ENCODE results near the gene KLLN.
"Not testable (repeated sequence)": the region's sequence is repeated elsewhere in the genome, so short reads cannot be mapped to it uniquely, and the experiment has no call there.

Gene KLLN

DNA sequence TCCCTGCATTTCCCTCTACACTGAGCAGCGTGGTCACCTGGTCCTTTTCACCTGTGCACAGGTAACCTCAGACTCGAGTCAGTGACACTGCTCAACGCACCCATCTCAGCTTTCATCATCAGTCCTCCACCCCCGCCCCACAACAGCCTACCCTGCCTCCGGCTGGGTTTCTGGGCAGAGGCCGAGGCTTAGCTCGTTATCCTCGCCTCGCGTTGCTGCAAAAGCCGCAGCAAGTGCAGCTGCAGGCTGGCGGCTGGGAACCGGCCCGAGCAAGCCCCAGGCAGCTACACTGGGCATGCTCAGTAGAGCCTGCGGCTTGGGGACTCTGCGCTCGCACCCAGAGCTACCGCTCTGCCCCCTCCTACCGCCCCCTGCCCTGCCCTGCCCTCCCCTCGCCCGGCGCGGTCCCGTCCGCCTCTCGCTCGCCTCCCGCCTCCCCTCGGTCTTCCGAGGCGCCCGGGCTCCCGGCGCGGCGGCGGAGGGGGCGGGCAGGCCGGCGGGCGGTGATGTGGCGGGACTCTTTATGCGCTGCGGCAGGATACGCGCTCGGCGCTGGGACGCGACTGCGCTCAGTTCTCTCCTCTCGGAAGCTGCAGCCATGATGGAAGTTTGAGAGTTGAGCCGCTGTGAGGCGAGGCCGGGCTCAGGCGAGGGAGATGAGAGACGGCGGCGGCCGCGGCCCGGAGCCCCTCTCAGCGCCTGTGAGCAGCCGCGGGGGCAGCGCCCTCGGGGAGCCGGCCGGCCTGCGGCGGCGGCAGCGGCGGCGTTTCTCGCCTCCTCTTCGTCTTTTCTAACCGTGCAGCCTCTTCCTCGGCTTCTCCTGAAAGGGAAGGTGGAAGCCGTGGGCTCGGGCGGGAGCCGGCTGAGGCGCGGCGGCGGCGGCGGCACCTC is at the start of gene KLLN, which contains the start of gene PTEN:
KLLN (minus strand) TSS at position 481 of the 891 bp plus-strand sequence. CDS start 1,046 bp downstream, outside the sequence.
PTEN (plus strand) TSS at position 573 of the 891 bp plus-strand sequence. CDS start 845 bp downstream, outside the sequence.
- in situ Hi-C loops (cut with MboI; ENCODE audit: low sequenced_read_pairs), result loop anchor here (5.0 kb wide), 1 partner anchor 524 kb away; no protein-coding TSS in a partner anchor

GRCh38 chr10:87903396-87903795 is 40.1 kb upstream of the KLLN start:
- in situ Hi-C loops (cut with MboI; ENCODE audit: low sequenced_read_pairs), result not testable (repeated sequence)

- in situ Hi-C loops (cut with MboI; ENCODE audit: low sequenced_read_pairs), result not testable (repeated sequence)
These were observed 34.6 kb upstream of the KLLN start for GRCh38 chr10:87897957-87898356.

DNA sequence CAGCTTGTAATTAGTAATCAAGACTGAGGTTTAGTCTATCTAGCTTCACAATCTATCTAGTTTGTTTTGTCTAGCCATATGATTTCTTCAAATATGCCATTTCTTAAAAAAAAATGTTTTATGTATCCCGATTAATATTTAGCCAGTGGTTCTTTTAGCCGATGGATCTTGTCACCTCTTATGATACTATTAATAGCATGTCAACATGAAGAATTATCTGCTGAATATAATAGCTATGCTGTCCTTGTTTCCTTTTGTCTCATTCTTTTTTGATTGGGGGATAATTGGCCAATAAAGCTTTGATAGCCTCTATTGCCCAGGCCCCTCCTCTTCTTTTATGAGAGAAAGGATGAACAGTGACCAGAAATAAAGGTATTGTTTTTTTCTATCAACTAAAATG is 32.9 kb upstream of the KLLN start:
- in situ Hi-C loops (cut with MboI; ENCODE audit: low sequenced_read_pairs), result no loop called here

GRCh38 chr10:87895430-87895829 is 32.1 kb upstream of the KLLN start:
- in situ Hi-C loops (cut with MboI; ENCODE audit: low sequenced_read_pairs), result no loop called here

DNA sequence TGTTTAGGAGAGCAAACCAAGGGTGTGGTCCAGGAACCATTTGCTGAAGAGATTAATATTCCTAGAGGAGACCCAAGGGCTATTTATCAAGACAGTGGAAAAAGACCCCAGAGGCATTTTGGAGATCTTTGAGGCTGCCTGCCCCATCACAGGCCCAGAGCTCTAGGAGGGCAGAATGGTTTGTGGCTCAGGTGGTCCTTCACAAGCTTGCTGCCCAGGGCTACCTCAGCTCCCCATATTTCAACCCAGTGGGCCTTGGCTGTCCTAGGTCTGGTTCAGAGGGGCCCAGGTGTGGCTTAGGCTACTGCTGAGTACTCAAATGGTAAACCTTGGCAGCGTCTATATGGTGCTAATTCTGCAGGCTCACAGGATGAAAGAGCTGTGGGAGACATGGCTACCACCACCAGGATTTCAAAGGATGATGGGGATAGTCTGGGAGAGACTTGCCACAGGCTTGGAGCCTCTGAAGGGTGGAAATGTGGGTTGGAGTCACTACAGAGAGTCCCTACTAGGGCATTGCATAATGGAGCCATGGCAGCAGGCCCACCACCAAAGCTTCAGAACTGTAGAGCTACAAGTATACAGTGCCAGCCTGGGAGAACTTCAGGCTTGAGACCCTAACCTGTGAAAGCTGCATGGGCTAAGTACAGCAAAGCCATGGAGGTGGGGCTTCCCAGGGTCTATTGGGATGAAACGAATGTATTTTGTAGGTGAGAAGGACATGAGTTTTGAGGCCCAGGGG is 24.4 kb upstream of the KLLN start:
- in situ Hi-C loops (cut with MboI; ENCODE audit: low sequenced_read_pairs), result no loop called here

DNA sequence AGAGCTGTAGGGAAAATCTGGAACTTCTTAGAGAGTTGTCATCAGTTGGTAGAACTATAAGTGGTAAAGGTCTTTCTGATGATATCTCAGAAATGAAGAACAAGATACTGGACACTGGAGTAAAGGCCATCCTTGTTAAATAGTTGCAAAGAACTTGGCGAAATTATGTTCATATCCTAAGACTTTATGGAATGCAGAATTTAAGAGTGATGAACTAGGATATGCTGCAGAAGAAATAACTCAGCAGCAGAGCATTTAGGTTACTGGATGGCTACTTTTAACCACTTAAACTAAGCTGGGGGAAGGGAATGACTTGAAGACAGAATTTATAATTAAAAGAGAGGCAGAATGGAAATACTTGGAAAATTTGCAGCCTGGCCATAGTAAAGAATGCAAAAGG is 23.8 kb upstream of the KLLN start:
- in situ Hi-C loops (cut with MboI; ENCODE audit: low sequenced_read_pairs), result no loop called here

DNA sequence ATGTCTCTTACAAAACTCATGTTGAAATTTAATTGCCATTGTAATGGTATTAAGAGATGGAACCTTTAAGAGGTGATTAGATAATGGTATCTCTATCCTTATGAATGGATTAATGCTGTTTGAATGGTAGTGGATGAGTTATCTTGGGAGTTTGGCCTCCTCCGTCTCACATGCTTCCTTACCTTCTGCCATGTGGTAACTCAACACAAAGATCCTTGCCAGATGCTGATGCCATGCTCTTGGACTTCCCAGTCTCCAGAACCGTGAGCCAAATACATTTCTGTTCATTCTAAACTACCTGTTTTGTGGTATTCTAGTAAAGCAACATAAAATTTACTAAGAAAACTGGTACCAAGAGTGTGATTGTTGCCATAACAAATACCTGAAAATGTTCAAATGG is 23.3 kb upstream of the KLLN start:
- in situ Hi-C loops (cut with MboI; ENCODE audit: low sequenced_read_pairs), result no loop called here

GRCh38 chr10:87882555-87883294 is 19.4 kb upstream of the KLLN start:
- in situ Hi-C loops (cut with MboI; ENCODE audit: low sequenced_read_pairs), result no loop called here

DNA sequence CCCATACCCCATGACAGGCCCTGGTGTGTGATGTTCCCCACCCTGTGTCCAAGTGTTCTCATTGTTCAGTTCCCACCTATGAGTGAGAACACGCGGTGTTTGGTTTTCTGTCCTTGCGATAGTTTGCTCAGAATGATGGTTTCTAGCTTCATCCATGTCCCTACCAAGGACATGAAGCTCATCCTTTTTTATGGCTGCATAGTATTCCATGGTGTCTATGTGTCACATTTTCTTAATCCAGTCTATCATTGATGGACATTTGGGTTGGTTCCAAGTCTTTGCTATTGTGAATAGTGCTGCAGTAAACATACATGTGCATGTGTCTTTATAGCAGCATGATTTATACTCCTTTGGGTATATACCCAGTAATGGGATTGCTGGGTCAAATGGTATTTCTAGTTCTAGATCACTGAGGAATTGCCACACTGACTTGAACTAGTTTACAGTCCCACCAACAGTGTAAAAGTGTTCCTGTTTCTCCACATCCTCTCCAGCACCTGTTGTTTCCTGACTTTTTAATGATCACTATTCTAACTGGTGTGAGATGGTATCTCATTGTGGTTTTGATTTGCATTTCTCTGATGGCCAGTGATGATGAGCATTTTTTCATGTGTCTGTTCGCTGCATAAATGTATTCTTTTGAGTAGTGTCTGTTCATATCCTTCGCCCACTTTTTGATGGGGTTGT is 18.2 kb upstream of the KLLN start:
- in situ Hi-C loops (cut with MboI; ENCODE audit: low sequenced_read_pairs), result not testable (repeated sequence)

- in situ Hi-C loops (cut with MboI; ENCODE audit: low sequenced_read_pairs), result no loop called here
These were observed 17.0 kb upstream of the KLLN start for GRCh38 chr10:87880336-87880735.

DNA sequence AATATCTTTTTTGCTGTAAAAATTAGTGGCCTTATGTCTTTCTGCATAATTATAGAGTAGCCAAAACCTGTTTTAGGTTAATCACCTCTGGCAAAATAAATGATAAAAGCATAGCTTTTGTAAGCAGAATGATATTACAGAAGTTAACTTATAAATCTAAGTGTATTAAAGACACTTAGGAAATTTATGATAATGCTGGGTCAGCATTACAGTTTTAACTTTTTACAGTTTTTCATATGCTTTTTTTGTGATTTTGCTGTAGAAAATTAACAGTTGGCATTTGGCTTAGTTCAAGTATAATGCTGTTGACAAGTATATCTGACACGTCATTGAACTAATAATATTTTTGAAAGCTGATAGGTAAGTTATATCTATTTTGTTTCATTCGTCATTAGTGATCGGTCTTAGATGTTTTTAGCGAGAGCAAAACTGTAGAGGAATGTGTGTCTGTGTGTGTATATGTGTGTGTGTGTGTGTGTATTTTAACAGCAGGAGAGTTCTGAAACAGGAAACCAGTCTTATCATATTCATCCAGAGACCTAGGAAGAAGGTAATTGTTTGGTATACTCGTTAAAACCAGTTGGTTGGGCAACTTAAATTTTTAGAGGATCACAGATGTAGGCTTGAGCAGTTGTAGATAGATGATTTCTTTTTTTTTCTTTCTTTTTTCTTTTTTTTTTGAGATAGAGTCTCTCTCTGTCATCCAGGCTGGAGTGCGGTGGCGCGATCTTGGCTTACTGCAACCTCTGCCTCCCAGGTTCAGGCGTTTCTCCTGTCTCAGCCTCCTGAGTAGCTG is 15.5 kb upstream of the KLLN start:
- in situ Hi-C loops (cut with MboI; ENCODE audit: low sequenced_read_pairs), result no loop called here

- in situ Hi-C loops (cut with MboI; ENCODE audit: low sequenced_read_pairs), result no loop called here
These were observed 12.7 kb upstream of the KLLN start for GRCh38 chr10:87875929-87876571.

DNA sequence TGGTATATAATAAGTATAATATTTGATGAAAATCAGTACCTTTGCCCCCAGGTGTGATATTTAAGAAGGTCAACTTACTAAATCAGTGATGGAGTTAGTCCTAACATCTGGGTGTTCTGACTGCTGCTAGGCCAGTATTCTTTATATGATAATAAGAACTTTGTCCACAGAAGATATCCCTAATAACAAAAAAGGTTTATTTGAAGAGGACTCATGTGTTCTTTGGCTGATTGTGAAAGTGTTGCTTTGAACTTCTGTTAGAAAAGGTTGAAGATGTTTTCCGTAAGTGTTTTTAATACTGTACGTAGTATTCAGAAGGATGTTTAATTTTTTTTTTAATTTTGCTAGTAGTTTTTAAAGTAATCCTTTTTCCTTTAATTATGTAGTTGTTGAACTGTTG is 10.3 kb upstream of the KLLN start:
- in situ Hi-C loops (cut with MboI; ENCODE audit: low sequenced_read_pairs), result no loop called here

DNA sequence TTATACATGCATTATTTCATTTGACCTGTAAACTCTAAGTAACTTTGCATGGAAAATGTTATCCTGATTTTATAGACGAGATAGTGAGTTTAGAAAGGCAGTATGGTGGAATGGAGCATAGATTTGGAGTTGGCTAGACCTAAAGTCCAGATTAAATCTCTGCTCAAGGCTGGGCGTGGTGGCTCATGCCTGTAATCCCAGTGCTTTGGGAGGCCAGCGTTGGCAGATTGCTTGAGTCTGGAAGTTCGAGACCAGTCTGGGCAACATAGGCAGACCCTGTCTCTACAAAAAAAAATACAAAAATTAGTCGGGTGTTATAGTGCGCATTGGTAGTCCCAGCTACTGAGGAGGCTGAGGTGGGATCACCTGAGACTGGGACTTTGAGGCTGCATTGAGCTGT is 9.5 kb upstream of the KLLN start:
- in situ Hi-C loops (cut with MboI; ENCODE audit: low sequenced_read_pairs), result no loop called here

- in situ Hi-C loops (cut with MboI; ENCODE audit: low sequenced_read_pairs), result no loop called here
These were observed 6.6 kb upstream of the KLLN start for GRCh38 chr10:87869773-87870551.

DNA sequence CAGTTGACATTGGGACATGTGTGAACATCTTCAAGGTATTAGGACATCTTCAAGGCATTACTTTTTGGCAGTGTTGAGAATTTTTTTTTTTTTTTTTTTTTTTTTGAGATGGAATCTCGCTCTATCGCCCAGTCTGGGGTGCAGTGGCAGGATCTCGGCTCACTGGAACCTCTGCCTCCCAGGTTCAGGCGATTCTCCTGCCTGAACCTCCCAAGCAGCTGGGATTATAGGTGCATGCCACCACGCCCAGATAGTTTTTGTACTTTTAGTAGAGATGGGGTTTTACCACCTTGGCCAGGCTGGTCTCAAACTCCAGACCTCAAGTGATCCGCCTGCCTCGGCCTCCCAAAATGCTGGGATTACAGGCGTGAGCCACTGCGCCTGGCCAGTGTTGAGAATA is 5.8 kb upstream of the KLLN start:
- in situ Hi-C loops (cut with MboI; ENCODE audit: low sequenced_read_pairs), result not testable (repeated sequence)

GRCh38 chr10:87868277-87868676 is 4.9 kb upstream of the KLLN start:
- in situ Hi-C loops (cut with MboI; ENCODE audit: low sequenced_read_pairs), result no loop called here

- in situ Hi-C loops (cut with MboI; ENCODE audit: low sequenced_read_pairs), result no loop called here
These were observed 4.1 kb upstream of the KLLN start for GRCh38 chr10:87867453-87867852.
